Right lung (tissue), 5 donors: Measurements from ENCODE around the gene RRP9. TPM values are rescaled to one million over a fixed set of nuclear protein-coding genes. Genes with fewer than 3 reads are reported as not detected.
A peak's percentile ranks its signal among the peaks of the same experiment; 100 is the strongest.

Experiments
- DNase-seq, 2 donors: peaks; one replicate each; pipeline ENCODE4 v3.0.0-alpha.2; 2013
- polyA plus RNA-seq, 5 donors: library from polyadenylated mRNA; unstranded; fragments of 120-200 nt; gene quantifications; one replicate each; pipeline versions ENCODE4 v1.2.1 to v1.2.3, GENCODE V29; 2013; ENCODE audit warnings: inconsistent platforms in 1 of 5, low replicate concordance in 1 of 5; ENCODE audit not compliant: insufficient read length in 5 of 5, insufficient read depth in 1 of 5

The RRP9 gene
- polyA plus RNA-seq, 5 donors: 13.4 to 26.3 (median 18.9) TPM

DNA sequence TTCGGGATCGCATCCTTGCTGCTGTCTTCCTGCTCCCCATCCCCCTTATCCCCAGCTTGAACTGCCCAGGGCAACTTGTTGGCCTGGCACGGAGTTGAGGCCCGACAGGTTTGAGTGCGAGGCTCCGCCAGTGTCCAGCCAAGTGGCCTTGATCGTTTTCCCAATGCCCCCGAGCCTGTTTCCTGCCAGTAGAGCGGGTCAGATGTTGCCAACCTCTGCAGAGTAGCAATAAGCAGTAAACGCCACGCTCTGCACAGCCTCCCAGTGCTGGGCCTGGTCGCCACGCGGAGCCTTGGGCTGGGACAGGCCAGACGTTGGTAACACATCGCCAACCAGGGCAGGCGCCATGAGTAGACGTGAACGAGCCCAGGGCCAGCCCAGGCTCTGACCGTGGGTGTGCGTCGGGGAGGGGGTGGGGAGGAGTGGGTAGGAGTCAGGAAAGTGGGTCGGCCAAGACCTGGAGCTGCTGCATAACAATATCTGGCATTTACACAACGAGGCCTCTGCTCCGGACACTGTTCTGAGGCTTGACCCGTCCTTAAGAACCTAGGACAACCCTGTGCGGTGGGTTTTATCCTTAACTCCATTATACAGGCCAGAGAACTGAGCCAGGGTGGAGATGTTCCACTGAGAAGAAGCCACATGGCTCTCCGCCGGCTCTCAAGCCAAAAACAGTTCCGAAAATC lies 32.7 kb upstream of the RRP9 start:
- no peak for DNase-seq

DNA sequence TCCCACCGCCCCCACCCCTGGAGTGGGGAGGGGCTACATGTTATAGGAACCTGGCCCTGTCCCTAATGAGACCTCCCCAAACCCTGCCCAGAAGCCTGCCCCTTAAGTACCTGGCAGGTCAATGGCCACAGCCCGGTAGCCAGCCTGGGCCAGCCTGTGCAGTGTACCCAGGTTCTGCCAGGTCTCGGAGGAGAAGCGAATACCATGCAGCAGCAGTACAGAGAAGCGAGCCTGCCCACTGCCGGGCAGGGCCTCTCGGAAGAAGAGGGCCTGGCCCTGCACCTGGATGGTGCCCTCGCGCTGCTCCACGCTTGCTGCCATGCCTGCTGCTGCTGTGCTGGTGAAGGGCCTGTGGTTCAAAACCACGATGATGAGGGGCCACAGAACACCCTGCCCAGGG lies 29.6 kb upstream of the RRP9 start:
- no peak for DNase-seq

GRCh38 chr3:51970606-51971300 lies 29.0 kb upstream of the RRP9 start:
- DNase-seq: no peak

GRCh38 chr3:51969841-51970240 lies 28.1 kb upstream of the RRP9 start:
- DNase-seq: no peak

GRCh38 chr3:51968883-51969678 lies 27.4 kb upstream of the RRP9 start:
- no peak for DNase-seq

- peak in 1 of 2 donors; percentile 21 for DNase-seq
Measured at GRCh38 chr3:51968170-51968775, 26.6 kb upstream of the RRP9 start.

- peak; percentile 60 to 67 for DNase-seq
Measured at GRCh38 chr3:51967384-51968169, 25.9 kb upstream of the RRP9 start, which contains the start of gene PCBP4. Gene PCBP4, minus strand, starts transcription at chr3:51967454. Its CDS starts 6,214 bp downstream, at chr3:51961240.

DNA sequence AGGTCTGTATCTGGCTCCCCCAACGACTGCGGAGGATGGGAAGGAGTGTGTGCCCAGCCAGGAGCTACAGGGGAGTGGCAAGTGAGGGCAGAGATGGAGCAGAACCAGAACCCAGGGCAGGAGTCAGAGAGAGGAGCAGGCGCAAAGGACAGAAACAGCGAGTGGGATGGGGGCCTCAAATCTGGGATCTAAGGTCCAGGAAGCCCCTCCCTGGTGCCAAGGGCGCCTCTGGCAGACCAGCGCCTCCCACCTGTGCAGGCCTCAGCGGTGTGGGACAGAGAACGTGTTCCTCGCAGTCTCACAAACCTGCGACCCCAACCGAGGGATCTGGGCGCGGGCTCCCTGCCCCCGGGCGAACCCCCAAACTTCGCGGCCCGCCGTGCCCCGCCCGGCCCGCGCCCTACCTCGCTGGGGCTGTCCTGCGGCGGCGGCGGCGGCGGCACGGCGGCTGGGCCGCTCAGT lies 25.2 kb upstream of the RRP9 start:
- no peak for DNase-seq

DNA sequence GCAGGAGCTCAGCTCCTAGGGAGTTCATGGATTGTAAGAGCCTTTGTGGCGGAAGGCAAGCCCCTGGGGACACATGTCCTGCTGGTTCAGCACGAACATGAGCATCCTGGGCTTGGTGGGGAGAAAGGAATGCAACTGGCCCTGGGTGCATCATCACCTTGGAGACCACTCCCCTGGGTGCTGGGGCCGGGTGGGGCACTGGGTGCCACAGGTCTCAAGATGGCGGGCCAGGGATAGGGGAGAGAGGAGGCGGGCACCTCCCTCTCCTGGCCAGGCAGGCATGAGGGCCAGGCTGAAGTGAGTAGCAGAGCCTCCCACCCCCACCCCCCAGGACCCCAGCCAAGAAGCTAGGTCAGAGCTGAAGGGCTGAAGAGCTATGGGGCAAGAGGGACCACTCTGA lies 24.8 kb upstream of the RRP9 start:
- DNase-seq: no peak

DNA sequence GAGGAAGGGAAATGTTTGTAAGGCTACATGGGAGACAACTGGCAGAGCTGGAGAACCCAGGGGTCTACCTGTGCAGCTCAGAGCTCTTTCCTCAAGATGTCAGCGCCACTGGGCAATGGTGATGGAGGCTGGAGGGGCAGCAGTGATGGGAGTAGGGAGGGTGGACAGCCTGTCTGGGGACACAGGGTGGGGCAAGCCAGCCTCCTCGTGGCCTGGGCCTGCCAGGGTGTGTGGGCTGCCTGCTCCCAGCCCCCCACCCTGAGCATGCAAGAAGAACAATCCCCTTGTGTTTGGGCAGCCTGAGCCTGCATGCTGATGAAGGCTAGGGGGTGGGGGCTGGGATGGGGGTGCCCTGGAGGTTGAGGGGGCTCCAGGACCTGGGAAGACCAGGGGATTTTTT lies 24.3 kb upstream of the RRP9 start:
- no peak for DNase-seq

DNA sequence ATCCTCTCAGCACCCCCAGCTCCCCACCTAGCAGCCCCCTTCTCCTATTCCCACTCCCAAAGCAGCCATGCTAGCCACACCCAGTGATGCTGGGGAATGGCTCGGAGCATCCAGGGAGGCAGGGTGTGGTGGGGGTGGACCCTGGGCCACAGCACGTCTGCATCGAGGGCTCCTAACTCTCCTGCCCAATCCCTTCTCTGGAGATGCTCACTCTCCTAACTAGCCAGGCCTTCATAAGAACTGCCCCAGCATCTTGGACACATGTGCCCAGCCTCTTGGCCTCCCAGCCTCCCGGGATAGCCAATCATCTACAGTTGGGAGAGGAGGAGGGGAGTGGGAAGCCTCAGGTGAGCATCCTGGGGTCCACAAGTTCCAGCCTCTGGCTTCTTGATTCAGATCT lies 22.8 kb upstream of the RRP9 start:
- DNase-seq: no peak

GRCh38 chr3:51963951-51964451 lies 22.3 kb upstream of the RRP9 start:
- no peak for DNase-seq

DNA sequence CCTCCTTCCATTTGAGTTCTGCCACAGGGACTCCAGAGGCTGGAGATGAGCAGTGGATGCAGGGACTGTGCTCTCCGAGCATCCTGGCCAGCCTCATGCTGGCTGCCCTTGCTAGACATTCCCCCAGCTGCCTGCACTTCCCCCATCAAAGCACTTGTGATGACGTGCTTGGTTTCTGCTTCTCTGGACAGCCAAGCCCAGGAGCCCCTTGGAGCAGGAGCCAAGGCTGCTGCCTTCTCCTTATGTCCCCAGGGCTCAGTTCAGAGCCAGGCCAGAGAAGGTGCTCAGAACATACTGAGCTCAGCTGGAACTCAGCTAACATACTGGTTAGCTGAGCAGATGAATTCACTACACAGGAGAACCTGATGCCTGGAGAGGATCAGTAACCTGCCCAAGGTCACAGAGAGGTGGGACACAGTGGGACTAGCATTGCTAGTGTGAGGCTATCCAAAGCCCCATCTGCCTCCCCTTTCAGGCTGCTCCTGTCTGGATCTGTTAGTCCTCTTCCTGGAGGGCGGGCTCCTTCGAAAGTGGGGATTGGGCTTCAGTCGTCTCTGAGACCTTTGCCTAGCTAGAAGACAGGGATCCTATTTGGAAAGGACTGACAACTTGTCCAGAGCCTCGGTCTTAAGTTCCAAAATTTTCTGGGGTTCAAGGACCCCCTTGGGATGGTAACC lies 21.3 kb upstream of the RRP9 start:
- DNase-seq: no peak

DNA sequence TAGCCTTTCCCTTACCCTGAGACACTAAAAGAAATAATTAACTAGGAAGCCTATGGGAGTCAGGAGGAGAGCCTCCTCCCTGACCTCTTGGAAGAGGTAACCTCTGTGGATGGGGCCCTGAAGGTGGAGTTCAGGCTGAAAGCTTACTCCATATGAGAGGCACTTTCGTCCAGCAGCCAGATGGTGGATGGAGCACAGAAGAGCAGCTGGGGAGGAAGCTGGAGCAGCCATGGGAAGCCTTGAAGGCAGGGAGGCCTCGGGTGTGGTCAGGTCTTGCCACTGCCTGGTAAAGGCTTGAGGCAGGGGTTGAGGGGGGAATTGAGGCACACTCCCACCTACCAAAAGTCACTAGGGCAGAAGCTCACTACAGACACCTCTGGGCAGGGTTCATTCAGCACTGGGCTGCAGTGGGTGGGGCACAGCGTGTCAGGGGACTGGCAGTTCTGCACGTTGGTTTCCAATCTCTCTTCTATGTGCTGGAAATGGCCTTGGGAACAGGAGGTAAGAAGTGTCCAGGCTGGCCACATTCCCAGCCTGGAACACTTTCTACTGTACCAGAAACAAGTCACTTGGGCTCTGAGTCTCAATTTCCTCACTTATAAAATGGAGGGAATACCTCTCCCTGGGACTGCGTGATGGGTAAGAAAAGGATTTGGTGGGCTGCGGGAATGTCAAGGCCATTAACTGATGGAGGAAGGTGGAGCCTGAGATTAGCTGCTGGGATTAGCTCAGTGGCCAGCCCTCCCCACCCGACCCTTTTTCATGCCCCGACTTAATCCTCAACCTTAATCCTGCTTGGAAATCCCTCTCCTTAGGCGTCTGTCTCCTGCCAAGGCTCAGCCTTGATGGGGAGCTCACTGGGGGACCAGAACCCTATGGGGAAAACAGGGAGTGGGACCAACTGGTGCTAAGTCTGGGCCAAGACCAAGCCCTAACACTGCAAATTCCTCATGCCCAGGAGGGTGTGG lies 20.2 kb upstream of the RRP9 start:
- no peak for DNase-seq

DNA sequence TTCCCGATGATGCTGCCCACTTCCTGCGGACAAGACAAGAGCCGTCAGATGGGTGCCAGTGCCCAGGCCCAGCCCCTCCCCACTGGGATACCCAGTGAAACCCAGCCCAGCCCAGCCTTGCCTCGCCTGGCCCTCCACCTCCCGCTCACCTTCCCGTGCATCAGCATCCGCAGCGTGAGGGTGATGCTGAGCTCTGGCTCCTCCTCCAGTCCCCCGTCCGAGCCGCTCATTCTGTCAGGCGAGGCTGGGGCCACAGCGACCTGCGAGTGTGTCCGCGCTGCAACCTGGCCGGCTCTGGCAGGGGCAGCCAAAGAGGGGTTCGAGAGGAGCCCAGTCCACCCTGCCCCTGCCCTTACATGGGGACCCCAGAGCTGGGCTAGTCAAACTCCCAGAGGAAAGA lies 19.3 kb upstream of the RRP9 start:
- no peak for DNase-seq

- DNase-seq: no peak
Measured at GRCh38 chr3:51960386-51960785, 18.7 kb upstream of the RRP9 start.

- DNase-seq: no peak
Measured at GRCh38 chr3:51959651-51960050, 17.9 kb upstream of the RRP9 start.

- DNase-seq: no peak
Measured at GRCh38 chr3:51958603-51959521, 17.2 kb upstream of the RRP9 start.
